ENCODE results near the gene LY6G5C. TPM values are rescaled to one million over a fixed set of nuclear protein-coding genes. Genes with fewer than 3 reads are reported as not detected.

Gene LY6G5C
- total and polyA plus RNA-seq, 7 donors: 0.68 to 3.2 (median 1.5) TPM; not detected in 1

- Histone ChIP-seq H3K27me3 (no peaks in the 10 kb centered on the region), H3K4me1 (peaks cover 0 to 61% (median 55%) of the 10 kb centered on the region in 4 donors), H3K27ac (peak overlapping the region; percentile 87 to 98 (median 90)), H3K36me3 (peaks cover 0 to 30% (median 10%) of the 10 kb centered on the region in 4 donors), H3K9me3 (no peaks in the 10 kb centered on the region), H3K4me3 (peak overlapping the region; percentile 66 to 88 (median 73))
- intact Hi-C loops (cut with DNase I): no loop called here
- 85 to 89% methylated on average over 13 of the region's 13 CpGs for WGBS, 2 donors
- TF ChIP-seq EP300 (IDR thresholded peaks at IDR 0.05): no peak
- TF ChIP-seq CTCF (IDR thresholded peaks at IDR 0.05): no peak
- TF ChIP-seq POLR2A (IDR thresholded peaks at IDR 0.05): no peak
- TF ChIP-seq POLR2AphosphoS5 (IDR thresholded peaks at IDR 0.05): no peak
- no peak for DNase-seq
Measured at GRCh38 chr6:31658983-31659648, 21.8 kb downstream of the LY6G5C start.

GRCh38 chr6:31658158-31658688 is 22.6 kb downstream of the LY6G5C start:
- Histone ChIP-seq H3K27me3 (no peaks in the 10 kb centered on the region), H3K27ac (peak overlapping the region in 2 of 4 donors; percentile 5 to 98), H3K4me3 (no peak overlapping the region), H3K36me3 (peaks cover 0 to 30% (median 7%) of the 10 kb centered on the region in 4 donors), H3K9me3 (no peaks in the 10 kb centered on the region), H3K4me1 (peaks cover 0 to 59% (median 52%) of the 10 kb centered on the region in 4 donors)
- WGBS, 2 donors: 86 to 88% methylated on average over 4 of the region's 4 CpGs
- no peak for DNase-seq
- intact Hi-C loops (cut with DNase I): no loop called here
- TF ChIP-seq EP300 (IDR thresholded peaks at IDR 0.05) (no peak), CTCF (IDR thresholded peaks at IDR 0.05) (no peak), POLR2AphosphoS5 (IDR thresholded peaks at IDR 0.05) (no peak)

GRCh38 chr6:31657406-31658157 is 23.3 kb downstream of the LY6G5C start:
- TF ChIP-seq CTCF (IDR thresholded peaks at IDR 0.05) (no peak), POLR2A (IDR thresholded peaks at IDR 0.05) (no peak), EP300 (IDR thresholded peaks at IDR 0.05) (no peak), POLR2AphosphoS5 (IDR thresholded peaks at IDR 0.05) (no peak)
- Histone ChIP-seq H3K27ac (peak overlapping the region in 2 of 4 donors; percentile 5 to 98), H3K4me1 (peaks cover 0 to 58% (median 47%) of the 10 kb centered on the region in 4 donors), H3K4me3 (no peak overlapping the region), H3K9me3 (no peaks in the 10 kb centered on the region), H3K36me3 (peaks cover 0 to 29% (median 7%) of the 10 kb centered on the region in 4 donors), H3K27me3 (no peaks in the 10 kb centered on the region)
- no peak for DNase-seq
- intact Hi-C loops (cut with DNase I): no loop called here
- WGBS, 2 donors: 79 to 83% methylated on average over 6 of the region's 6 CpGs

GRCh38 chr6:31655349-31656237 is 25.3 kb downstream of the LY6G5C start, which contains the start of gene APOM:
Gene APOM, plus strand, starts transcription at chr6:31655894. Its CDS starts 73 bp downstream, at chr6:31655967.
- H3K27me3 ChIP-seq: no peaks in the 10 kb centered on the region
- WGBS, 2 donors: 39 to 75% methylated on average over 8 of the region's 8 CpGs
- peaks cover 0 to 23% (median 0%) of the 10 kb centered on the region in 4 donors for H3K36me3 ChIP-seq
- H3K27ac ChIP-seq: no peak within 1 kb of the TSS
- no peak for TF ChIP-seq EP300 (IDR thresholded peaks at IDR 0.05)
- TF ChIP-seq POLR2A (IDR thresholded peaks at IDR 0.05): no peak
- TF ChIP-seq POLR2AphosphoS5 (IDR thresholded peaks at IDR 0.05): no peak
- TF ChIP-seq CTCF (IDR thresholded peaks at IDR 0.05): no peak
- intact Hi-C loops (cut with DNase I): no loop called here
- H3K4me3 ChIP-seq: no peak within 1 kb of the TSS
- no peak for DNase-seq
- peaks cover 0 to 51% (median 43%) of the 10 kb centered on the region in 4 donors for H3K4me1 ChIP-seq
- H3K9me3 ChIP-seq: no peaks in the 10 kb centered on the region

Data from sigmoid colon (tissue), 7 donors.